GM10266 (cell line): ENCODE measurements around the gene TDRD10.

ENCODE experiments used
- DNase-seq: peaks from one replicate; pipeline ENCODE4 v3.0.0; 2012; ENCODE audit errors: extremely low spot score
- CTCF ChIP-seq: IDR thresholded peaks from 2 replicates; pipeline ENCODE4 v1.5.1; 2012; ENCODE audit warnings: mild to moderate bottlenecking, low read depth; ENCODE audit not compliant: control insufficient read depth, insufficient read depth; ENCODE audit errors: missing control alignments

The TDRD10 gene

DNA sequence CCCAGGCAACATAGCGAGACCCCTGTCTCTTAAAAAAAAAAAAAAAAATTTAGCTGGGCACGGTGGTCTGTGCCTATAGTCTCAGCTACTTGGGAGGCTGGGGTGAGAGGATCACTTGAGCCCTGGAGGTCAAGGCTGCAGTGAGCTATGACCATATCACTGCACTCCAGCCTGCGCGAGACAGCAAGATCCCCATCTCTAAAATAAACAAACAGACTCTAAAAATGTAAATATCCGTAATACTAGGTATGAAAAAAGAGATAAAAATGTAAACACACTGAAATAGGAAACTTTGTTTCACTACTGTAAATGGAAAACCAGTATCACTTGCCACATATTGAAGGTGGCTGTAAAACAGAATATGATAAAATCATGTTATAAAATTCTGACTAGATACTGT, 88.7 kb downstream of the TDRD10 start:
- no peak for TF ChIP-seq CTCF

GRCh38 chr1:154591206-154591605, 89.2 kb downstream of the TDRD10 start:
- no peak for DNase-seq
- TF ChIP-seq CTCF = no peak

More for the DNA sequence above, 88.7 kb downstream of the TDRD10 start:
- no peak for DNase-seq

GRCh38 chr1:154593390-154593789, 91.4 kb downstream of the TDRD10 start:
- no peak for TF ChIP-seq CTCF
- no peak for DNase-seq

GRCh38 chr1:154594811-154595210, 92.8 kb downstream of the TDRD10 start:
- no peak for TF ChIP-seq CTCF
- DNase-seq = no peak

DNA sequence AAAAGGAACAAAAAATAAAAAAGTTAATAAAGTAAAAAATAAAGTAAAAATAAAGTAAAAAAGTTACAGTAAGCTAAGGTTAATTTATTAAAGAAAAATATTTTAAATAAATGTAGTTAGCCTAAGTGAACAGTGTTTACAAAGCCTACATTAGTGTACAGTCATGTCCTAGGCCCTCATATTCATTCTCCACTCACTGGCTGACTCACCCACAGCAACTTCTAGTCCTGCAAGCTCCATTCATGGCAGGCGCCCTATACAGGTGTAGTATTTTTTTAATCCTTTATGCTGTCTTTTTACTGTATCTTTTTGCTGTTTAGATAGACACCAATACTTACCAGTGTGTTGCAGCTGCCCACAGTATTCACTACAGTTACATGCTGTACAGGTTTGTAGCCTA, 93.6 kb downstream of the TDRD10 start:
- TF ChIP-seq CTCF = no peak
- no peak for DNase-seq
